LHCN-M2 (cell line): ENCODE measurements around the gene NCAM1. TPM values are rescaled to one million over a fixed set of nuclear protein-coding genes. Genes with fewer than 3 reads are reported as not detected.

ENCODE experiments used
- DNase-seq: peaks from one replicate; pipeline ENCODE4 v3.0.0-alpha.2; 2012; ENCODE audit warnings: low read depth
- total RNA-seq: library from RNA; depleted of rRNA; stranded (reverse); fragments of >200 nt; gene quantifications from 2 replicates; pipeline ENCODE4 v1.2.3, GENCODE V29; 2014

NCAM1 gene
- total RNA-seq, 1 experiment from 2014 or later, result 38.7 TPM

DNA sequence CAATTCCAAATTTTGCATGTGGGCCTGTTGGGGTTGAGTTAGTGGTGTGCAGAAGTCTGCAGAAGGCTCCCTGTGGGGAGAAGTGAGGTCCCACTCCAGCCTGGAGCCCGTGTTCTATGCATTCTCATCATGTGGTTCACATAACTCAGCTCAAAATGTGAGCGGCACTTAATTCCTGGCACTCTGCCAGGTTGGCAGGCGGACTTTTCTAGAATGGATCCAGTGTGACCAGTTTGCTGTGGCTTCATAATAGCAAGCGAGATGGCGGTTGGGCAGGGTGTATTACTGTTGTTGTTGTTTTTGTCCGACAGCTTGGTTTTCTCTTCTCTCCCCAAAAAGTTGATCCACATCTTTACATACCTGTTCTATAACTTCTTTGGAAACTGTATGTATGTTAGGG lies 206.4 kb downstream of the NCAM1 start:
- DNase-seq, result no peak

DNA sequence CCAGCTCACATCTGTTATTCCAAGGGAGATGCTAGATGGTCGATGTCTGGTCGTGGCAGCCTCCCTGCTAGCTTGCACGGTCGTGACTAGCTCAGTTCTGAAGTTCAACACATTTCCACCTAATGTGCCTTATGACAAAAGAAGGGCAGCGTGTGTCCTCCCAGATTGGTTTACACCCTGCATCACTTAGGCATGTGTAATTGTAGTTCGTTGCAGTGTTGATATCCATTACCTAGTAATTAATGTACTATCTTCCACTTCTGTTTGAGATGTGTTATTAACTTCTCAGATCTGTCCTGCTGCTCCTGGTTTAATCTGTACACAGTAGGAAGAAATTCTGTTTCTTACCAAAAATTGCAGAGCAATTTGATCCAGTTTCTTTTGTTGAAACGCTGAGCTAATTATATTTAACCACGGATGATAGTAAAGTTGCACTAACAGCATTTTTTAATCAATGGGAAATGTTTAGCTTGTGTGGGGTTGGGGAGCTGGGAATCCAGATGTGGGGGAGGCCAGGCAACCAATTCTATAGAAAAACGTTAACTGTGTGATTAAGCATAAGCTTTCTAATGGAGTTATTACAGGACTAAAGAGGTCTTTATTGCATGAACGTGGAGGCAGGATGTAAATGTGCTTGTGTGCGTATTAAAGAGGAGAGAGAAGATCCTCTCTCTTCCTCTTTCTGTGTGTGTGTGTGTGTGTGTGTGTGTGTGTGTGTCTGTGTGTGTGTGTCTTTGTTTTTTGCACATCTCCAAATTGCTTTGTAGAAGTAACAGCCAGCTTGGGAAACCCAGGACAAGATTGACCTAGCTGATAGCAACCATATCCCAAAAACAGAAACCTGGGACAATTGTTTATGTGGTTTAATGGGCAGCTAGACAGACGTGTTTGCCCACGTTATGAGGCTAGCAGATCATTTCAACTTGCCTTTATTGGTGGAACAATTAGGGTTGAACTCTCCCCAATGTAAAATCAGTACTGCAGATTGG lies 207.4 kb downstream of the NCAM1 start:
- no peak for DNase-seq

DNA sequence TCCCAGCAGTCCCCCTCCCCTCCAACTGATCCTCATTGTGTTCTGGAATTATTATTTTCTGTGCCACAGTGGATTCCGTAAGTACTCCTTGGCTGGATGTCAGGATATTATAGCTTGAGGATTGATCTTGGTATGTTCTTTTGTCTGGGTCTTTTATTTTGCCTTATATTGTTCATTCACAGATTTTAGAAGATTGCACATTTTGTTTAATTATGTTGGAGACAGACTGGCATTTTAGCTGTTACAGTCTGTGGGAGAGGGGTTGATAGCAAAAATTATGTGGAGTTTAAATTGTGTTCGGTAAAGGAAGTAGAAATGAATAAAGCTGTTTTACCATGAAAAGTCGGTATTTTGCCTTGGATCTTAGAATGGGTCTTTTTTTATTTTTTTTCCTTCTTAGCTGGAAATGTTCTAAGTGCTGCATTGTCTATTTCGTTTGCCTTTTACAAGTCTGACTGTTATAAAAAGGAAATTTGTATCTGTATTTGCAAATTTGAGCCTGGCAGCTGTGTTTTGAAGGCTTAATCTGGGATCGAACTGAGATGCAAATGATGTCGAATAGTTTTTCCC lies 211.2 kb downstream of the NCAM1 start:
- no peak for DNase-seq

DNA sequence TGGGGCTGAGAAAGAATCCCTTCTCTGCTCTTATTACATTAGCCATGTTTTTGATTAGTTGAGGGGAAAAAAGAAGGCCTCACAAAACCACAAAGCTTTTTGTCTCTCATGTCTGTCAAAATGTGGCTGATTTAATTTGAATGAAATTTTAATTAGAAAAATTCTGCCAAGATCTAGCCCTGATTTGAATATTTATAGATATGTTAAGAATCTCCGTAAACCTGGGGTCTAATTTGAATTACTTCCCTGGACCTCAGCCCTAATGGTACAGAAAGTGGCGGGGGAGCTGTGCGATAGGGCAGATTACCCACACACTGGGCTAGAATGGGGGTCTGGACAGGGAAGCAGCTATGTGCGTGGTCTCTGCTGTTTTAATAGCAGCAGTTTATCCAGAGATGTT lies 211.9 kb downstream of the NCAM1 start:
- no peak for DNase-seq

DNA sequence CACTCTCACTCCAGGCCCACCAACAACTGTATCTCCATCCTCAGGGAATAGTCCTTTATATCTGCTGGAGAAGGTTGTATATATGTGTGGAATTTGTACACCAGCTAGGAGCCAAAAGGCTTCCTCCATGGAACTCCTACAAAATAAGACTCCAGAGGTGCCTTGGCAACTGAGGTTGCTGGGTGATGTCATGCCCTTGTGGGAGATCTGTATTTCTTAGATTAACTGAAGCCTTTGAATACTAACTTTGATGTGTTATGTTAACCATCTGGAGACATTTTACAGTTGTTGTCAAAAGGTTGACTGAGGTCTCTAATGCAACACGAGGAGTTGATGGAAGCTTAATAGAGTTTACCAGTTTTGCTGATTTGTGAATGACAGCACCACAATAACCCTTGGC lies 213.7 kb downstream of the NCAM1 start:
- DNase-seq, result no peak

DNA sequence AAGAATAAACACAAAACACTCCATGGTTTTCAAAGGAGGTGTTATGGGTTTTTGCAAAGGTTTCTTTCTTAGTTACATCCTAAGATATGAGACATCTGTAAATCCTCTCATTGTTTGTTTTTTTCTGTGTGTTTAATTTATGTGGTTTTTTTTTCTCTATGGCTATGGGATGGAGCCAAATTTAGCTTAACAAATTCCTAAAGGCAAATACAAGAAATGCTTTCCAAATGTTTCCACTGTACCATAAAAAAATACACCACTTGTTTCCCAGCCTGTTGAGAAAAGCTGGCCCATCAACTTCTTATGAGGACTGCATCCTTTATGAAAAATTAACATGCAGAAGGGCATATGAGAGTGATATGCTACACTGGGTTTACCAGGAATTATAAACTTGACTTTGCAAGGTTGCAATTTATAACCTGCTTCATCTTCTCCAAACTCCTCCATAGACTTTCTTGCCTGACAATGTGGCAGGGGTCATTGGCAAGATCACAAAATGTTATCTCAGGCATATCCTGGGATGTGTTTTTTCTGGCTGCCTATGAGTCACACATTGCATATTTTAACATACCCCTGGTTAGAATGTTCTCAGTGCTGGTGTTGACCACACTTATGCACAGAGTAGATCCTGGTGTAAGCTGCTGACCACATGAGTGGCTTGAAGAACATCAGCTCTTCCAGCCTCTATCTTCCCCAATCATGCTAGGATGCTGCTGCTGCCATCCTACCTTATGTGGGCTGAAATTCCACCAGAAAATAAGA lies 215.6 kb downstream of the NCAM1 start:
- DNase-seq, result peak; percentile 94

DNA sequence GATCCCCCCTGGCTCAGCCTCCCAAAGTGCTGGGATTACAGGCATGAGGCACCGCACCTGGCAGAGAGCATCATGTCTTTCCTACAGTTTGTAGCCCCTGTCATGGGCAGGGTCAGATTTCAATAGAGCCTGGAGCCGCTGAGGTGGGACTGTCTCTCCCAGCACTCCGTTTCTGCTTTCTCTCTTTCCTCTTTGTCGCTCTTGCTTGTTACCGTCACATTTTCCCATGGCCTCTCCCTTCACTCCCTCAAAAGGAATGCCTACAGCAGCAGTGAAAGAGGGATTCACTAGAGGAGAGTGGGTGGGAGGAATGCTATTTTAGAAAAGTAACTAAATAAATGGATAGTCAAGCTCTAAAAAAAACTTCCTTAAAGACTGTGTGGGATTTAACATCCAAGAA lies 216.5 kb downstream of the NCAM1 start:
- no peak for DNase-seq

DNA sequence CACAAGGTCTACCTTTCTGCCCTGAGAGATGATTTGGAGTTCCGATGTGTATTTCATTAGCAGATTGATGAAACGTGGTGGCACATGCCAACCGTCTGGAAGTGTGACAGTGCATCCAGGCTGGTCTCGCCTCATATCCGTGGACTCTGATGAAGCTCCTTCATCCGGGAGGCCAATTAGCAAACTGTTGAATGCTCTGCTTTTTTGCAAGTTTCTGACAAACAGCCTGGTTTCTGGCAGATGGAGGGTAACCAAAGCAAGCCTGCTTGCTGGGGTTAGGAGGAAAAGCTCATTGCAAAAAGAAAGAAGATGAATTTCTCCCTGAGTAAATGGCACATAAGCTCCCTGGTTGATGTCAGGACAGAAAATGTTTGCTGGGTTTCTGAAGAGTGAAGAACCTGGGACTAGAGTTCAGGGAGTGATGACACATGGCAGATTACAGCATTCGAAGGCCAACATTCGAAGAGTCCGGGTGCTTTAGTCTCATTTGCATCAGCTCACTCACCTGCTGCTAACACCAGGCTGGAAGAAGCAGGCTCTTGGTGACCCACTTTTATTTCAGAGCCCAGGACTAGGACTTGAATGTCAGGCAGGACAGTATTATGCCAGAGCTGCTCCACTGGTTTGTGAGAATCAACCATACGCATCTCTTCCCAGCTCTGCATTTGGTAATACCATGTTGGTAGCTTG lies 217.3 kb downstream of the NCAM1 start:
- no peak for DNase-seq

DNA sequence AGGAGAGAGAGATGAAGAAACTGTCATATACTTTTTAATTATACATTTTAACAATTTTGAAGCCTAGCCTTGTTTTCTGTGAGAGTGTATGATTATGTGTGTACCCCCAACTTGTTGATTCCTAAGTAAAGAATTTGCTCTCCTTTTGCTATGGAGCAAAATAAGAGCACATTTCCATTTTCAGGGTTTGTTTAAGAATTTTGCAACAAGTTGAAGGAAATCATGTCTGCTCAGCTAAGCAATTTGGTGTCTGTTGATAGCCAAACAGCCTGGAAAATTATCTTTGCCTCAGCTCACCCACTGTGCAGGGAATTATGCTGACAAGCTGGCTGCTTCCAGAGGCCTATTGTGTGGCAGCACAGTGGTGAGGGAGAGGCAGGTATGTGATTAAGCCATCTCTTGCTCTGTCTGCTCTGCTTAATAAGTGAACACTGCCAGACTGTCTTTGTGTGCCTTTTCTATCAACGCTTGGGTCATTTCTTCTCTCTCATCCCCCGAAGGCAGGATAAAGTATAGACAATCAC lies 218.0 kb downstream of the NCAM1 start:
- DNase-seq, result no peak

DNA sequence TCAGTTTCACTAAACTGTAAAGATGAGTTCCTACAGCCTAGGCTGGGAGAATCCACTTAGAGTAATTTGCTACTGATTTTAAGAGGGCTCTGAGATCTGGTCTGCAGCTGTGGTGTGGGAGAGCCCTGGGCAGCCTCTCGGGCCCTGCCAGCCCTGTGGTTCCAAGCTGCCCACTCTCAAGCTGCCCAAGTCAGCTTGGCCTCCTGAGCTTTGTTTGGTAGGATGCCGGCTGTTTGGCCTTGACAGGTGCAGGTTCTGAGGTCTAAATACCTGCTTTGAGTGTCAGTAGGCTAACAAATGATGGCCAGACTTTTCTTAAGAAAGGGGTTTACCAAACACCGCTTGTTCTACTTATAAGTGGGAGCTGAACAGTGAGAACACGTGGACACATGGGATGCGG lies 219.9 kb downstream of the NCAM1 start:
- DNase-seq, result no peak

DNA sequence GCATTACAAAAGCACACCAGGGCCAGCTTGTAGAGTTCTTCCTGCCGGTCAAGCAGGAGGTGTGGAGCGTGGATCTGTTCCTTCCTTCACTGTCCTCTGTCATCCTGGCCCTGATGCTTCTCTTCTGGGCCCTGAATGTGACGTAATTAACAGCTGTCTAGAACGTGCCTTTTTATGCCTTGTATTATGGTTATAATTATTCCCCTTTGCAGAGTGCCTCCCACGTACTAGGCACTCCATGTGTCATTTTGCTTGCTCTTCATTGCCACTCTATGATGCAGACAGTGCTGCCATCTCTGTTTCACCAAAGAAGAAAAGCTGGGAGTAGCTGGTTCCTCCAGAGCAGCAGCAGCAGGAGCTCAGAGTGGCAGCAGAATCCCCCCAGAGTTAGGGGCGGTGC lies 221.1 kb downstream of the NCAM1 start:
- DNase-seq, result no peak

DNA sequence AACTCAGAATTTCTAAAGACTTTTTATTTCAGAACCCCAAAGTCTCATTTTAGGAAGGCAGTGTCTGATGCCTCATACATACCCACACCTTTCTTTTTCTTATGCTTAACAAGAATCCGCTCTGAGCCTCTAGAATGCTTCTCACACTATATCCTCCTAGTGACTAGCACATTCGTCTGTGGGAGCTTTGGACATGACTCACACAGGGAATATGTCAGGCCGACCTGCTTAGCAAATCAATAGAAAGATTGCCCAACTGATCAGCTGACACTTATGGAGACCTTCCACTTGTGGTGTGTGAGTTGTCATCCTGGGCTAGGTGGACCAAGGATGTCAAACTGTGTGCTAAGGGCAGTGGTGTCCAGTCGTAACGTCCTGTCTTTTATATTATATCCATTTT lies 223.3 kb downstream of the NCAM1 start:
- peak; percentile 94 for DNase-seq

DNA sequence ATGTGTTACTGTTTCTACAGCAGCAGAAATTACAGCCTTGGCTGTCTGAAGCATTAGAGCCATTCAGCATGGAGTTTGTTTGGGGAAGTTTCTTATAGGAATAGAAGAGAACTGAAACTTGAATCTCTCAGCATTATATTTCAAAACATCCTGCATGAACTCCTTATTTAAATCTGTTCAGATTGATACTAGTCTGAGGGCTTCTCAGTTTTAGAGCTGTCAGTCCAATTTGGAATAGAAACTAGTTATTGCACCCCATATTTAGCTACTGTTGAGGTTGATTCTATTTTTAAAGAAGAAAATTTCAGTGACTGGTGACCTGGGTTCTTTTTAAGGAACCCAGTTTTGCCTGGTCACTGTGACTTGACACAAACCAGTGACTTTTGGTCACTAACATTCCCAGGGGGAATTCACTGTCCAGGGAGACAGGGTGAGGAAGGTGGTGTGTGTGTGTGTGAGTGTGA lies 227.2 kb downstream of the NCAM1 start:
- DNase-seq, result no peak

DNA sequence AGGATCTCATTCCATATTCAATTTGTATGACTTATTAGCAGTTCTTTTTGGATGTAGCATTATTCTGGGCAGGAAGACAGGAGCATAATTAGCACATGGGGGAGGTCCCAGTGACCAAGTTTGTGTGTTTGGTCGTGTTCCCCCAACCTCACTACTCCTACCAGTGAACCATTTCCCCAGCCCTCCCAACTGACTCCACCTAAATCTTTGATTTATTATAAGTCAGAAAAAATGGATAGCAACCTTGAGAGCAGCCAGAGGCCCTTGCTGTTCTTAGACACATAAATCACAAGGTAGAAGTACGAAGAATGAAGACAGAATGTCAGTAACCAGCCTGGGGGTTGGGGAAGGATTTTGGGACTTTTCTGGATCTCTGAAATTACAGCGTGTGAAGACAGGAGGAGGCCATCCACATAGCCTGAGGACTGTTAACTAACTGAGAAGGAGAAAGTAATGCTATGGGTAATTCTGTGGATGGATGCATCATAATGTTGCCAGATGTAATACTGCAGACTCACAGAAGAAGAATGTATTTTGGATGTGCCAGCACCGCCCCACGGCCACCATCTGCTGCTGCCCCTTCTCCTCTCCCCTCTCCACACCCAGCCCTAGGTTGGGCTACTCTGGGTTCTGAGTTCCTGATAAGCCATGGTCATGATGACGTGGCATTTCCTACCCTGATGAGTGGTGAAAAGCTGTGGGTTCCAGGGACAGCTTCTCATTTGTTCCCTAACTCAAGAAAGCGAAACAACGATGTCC lies 228.9 kb downstream of the NCAM1 start:
- peak; percentile 99 for DNase-seq

DNA sequence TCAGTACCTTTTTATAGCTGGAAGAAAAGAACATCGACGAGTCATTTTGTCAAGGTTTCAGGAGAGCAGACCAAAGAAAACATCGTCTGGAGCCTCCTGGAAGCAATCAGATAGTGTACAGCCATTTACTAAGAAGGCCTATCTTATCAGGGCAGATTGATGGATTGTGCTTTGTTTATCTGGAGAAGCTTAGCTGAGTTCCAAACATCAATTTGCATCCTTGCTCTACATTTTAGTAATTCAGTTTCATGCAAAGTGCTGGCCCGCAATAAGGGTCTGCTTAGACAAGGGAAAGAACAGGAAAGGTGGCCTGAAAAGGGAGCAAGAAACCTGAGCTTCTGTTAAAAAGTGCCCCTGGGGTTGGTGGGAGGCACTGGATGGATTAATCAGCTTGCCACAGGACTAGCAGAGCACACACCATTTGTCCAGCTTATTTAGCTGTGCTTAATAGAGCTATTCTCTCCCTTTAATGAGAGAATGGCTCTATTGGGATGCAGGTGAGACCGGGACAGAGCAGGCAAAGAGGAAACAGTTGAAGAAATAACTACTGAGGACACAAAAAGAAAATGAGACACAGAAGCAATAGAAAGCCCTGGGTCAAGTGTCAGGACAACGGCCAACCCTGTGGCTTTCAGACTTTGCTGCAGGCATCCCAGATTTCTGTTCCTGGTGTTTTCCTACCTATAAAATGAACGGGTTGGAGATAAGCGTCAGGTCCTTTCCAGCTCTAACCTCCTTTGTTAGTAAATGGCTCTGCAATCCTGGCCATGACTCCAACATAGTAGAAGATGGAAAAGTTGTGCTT lies 231.1 kb downstream of the NCAM1 start:
- no peak for DNase-seq

DNA sequence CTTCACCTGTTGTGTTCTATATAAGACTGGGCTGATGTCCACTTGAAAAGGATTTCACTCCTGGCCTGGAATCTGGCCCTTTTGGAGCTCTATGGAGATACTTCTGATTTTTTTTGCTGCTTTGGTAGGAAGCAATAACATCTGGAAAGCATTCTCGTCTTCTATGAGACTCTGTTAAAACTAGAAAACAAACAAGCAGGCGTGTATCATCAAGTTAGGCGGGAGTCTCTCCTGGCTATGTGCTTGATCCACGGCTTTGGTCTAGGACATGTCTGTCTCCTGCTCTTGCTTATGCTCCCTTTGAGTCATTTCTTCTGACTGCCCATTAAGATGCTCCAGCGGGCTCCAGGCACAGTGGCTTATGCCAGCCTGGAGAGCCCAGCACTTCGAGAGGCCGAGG lies 231.8 kb downstream of the NCAM1 start:
- DNase-seq, result no peak

DNA sequence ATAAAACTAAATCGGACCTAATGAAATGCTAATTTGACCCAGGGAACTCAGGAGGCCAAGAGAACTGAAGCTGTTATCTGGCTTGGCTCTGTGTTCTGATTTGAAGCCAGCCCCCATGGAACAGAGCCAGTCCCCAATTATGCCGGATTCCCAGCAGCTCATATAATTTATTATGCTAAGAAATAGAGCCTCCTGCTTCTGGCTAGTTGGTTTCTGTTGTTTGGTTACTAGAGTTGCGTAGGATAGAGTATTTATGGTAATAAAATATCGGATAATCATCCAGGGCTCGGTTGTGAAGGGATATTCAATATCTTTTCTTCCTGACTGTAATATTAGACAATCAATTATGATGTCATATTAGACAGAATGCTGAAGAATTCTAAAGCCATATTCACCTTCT lies 232.7 kb downstream of the NCAM1 start:
- no peak for DNase-seq

DNA sequence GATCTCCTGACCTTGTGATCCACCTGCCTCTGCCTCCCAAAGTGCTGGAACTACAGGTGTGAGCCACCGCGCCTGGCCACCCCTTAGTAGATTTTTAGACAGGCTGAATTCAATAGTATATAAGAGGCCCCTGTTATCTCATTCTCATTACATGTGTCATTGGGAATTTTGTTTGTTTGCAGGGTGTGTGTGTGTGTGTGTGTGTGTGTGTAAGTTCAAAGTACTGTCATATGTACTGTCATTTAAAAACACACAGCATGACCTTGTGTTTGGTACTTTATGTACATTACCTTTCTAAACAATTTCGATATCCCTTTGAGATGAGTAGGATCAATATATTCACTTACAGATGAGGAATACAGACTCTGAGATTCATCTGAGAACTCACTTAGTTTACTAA lies 234.5 kb downstream of the NCAM1 start:
- no peak for DNase-seq

DNA sequence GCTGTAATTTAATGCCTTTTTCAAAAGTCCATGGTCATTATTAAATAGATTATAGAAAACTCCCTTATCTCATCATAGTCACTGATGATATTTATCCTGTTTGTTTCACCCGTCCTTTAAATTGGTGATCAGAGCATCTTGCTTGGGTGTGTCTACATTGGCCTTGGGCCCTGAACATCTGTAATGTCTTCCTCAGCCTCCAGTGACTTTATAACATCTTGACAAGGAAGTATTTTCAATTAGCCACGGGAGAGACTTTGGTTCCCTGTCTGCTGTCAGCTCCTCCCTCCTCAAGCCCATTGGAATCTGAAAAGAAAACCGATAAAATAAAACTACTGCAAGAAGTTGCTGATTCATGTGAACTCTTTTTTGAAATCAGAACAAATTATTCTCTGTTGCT lies 236.2 kb downstream of the NCAM1 start:
- DNase-seq, result no peak
